ENCODE results near the gene CPPED1. TPM values are rescaled to one million over a fixed set of nuclear protein-coding genes. Genes with fewer than 3 reads are reported as not detected.

The CPPED1 gene
- total RNA-seq, 2 donors from 2014 or later: 8.4 to 14.7 TPM

DNA sequence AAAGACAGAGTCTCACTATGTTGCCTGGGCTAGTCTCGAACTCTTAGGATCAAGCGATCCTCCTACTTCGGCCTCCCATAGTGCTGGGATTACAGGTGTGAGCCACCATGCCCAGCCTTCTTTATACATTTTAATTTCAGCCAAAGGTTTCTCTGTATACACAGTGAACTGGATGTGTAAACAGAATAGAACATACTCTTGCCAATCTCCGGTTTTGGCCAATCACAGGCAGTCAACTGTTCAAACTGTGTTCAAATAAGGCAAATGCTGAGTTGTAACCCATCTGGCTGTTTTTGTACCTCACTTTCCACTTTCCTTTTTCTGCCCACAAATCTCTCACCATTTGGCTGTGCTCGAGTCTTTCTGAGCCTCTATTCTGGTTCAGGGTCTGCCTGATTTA is 108.2 kb downstream of the CPPED1 start:
- DNase-seq: no peak
- no peaks in the 10 kb centered on the region for H3K9me3 Mint-ChIP-seq
- Histone ChIP-seq H3K36me3 (ENCODE audit: control insufficient read depth, insufficient read depth, low read length) (no peaks in the 10 kb centered on the region), H3K4me3 (ENCODE audit: low read length) (no peak overlapping the region), H3K4me1 (ENCODE audit: control insufficient read depth, insufficient read depth, low read length) (no peaks in the 10 kb centered on the region), H3K27ac (ENCODE audit: low read depth, low read length) (no peak overlapping the region), H3K27me3 (ENCODE audit: control insufficient read depth, insufficient read depth, low read length, poor library complexity, severe bottlenecking) (no peaks in the 10 kb centered on the region), H3K9ac (ENCODE audit: extremely low read depth, low read length, poor library complexity, severe bottlenecking) (no peak overlapping the region), H3K9me3 (ENCODE audit: control insufficient read depth, low read length) (no peaks in the 10 kb centered on the region)
- no peak overlapping the region for H3K27ac Mint-ChIP-seq
- no peak overlapping the region for H3K4me3 Mint-ChIP-seq
- TF ChIP-seq, protein P1, sequence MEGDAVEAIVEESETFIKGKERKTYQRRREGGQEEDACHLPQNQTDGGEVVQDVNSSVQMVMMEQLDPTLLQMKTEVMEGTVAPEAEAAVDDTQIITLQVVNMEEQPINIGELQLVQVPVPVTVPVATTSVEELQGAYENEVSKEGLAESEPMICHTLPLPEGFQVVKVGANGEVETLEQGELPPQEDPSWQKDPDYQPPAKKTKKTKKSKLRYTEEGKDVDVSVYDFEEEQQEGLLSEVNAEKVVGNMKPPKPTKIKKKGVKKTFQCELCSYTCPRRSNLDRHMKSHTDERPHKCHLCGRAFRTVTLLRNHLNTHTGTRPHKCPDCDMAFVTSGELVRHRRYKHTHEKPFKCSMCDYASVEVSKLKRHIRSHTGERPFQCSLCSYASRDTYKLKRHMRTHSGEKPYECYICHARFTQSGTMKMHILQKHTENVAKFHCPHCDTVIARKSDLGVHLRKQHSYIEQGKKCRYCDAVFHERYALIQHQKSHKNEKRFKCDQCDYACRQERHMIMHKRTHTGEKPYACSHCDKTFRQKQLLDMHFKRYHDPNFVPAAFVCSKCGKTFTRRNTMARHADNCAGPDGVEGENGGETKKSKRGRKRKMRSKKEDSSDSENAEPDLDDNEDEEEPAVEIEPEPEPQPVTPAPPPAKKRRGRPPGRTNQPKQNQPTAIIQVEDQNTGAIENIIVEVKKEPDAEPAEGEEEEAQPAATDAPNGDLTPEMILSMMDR (conservative IDR thresholded peaks at IDR 0.05): no peak
- H3K36me3 Mint-ChIP-seq (ENCODE audit: low read depth): peaks cover 15% of the 10 kb centered on the region
- H3K27me3 Mint-ChIP-seq (ENCODE audit: insufficient read depth): no peaks in the 10 kb centered on the region
- WGBS, 2 experiments (ENCODE audit: insufficient coverage in 1 of 2, insufficient read length in 1 of 2): 90 to 96% methylated on average over 4 to 5 of the region's 5 CpGs
- H3K4me1 Mint-ChIP-seq: no peaks in the 10 kb centered on the region

DNA sequence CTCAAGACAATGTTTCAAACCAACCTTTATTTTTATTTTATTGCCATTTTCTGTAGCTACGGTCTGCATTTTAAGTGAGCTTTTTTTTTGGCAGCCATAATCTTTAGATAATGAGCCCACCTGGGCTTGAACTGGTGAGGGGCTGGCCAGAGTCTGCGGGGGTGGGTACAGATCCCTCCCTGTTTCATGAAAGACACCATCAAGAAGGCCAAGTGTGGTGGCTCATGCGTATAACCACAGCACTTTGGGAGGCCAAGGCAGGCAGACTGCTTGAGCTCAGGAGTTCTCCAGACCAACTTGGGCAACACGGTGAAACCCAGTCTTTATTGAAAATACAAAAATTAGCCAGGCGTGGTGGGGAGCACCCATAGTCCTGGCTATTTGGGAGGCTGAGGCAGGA is 113.7 kb downstream of the CPPED1 start:
- H3K27me3 Mint-ChIP-seq (ENCODE audit: insufficient read depth): no peaks in the 10 kb centered on the region

DNA sequence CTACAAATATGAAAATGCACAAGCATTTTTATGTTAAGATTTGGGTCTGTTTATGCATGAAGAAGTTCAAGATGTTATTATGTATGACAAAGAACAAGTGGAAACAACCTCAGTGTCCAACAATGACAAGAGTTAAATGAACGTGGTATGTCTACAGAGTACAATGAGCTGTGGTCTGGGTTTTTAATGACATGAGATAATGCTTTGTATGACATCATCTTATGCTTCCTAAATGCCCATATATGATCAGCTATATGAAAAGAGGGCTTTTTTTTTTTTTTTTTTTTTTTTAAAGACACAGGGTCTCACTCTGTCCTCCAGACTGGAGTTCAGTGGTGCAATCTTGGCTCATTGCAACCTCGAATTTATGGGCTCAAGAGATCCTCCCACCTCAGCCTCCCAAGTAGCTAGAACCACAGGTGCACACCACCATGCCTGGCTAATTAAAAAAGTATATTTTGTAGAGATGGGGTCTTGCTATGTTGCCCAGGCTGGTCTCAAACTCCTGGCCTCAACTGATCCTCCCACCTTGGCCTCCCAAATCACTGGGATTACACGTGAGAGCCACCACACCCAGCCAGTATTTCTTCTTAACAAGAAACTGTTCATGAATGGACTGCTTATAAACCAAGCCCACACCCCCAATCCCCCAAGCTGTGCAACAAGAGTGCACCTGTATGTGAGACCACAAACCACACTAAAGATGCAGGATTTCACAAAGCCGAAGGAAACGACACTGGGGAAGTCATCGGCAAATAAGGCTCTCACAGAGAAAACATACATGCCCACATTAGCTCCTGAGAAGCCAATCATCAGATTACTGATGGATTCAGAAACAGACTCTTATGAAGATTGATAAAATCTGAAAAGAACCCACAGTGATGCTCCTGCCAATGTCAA is 114.5 kb downstream of the CPPED1 start:
- no peak for DNase-seq
- Mint-ChIP-seq H3K4me1 (no peaks in the 10 kb centered on the region), H3K36me3 (ENCODE audit: low read depth) (peaks cover 9% of the 10 kb centered on the region), H3K4me3 (no peak overlapping the region), H3K9me3 (no peaks in the 10 kb centered on the region), H3K27ac (no peak overlapping the region), H3K27me3 (ENCODE audit: insufficient read depth) (no peaks in the 10 kb centered on the region)
- no peak overlapping the region for H3K4me3 ChIP-seq (ENCODE audit: low read length)
- no peaks in the 10 kb centered on the region for H3K27me3 ChIP-seq (ENCODE audit: control insufficient read depth, insufficient read depth, low read length, poor library complexity, severe bottlenecking)
- no peak overlapping the region for H3K9ac ChIP-seq (ENCODE audit: extremely low read depth, low read length, poor library complexity, severe bottlenecking)
- no peaks in the 10 kb centered on the region for H3K4me1 ChIP-seq (ENCODE audit: control insufficient read depth, insufficient read depth, low read length)
- TF ChIP-seq, protein P1 (conservative IDR thresholded peaks at IDR 0.05): no peak
- no peaks in the 10 kb centered on the region for H3K9me3 ChIP-seq (ENCODE audit: control insufficient read depth, low read length)
- no peak overlapping the region for H3K27ac ChIP-seq (ENCODE audit: low read depth, low read length)
- H3K36me3 ChIP-seq (ENCODE audit: control insufficient read depth, insufficient read depth, low read length): no peaks in the 10 kb centered on the region
- 91 to 92% methylated on average over 5 to 6 of the region's 6 CpGs for WGBS, 2 experiments (ENCODE audit: insufficient coverage in 1 of 2, insufficient read length in 1 of 2)

More for the DNA sequence above, 113.7 kb downstream of the CPPED1 start:
- Histone ChIP-seq H3K27me3 (ENCODE audit: control insufficient read depth, insufficient read depth, low read length, poor library complexity, severe bottlenecking) (no peaks in the 10 kb centered on the region), H3K27ac (ENCODE audit: low read depth, low read length) (no peak overlapping the region), H3K9ac (ENCODE audit: extremely low read depth, low read length, poor library complexity, severe bottlenecking) (no peak overlapping the region), H3K4me3 (ENCODE audit: low read length) (no peak overlapping the region), H3K4me1 (ENCODE audit: control insufficient read depth, insufficient read depth, low read length) (no peaks in the 10 kb centered on the region), H3K9me3 (ENCODE audit: control insufficient read depth, low read length) (no peaks in the 10 kb centered on the region), H3K36me3 (ENCODE audit: control insufficient read depth, insufficient read depth, low read length) (no peaks in the 10 kb centered on the region)
- TF ChIP-seq, protein P1 (conservative IDR thresholded peaks at IDR 0.05): no peak
- Mint-ChIP-seq H3K4me3 (no peak overlapping the region), H3K4me1 (no peaks in the 10 kb centered on the region), H3K9me3 (no peaks in the 10 kb centered on the region), H3K27ac (no peak overlapping the region), H3K36me3 (ENCODE audit: low read depth) (peaks cover 12% of the 10 kb centered on the region)
- no peak for DNase-seq
- WGBS, 2 experiments (ENCODE audit: insufficient coverage in 1 of 2, insufficient read length in 1 of 2): 79 to 92% methylated on average over 5 of the region's 5 CpGs

All from endodermal cell (in vitro differentiated cells).